H9 (cell line): ENCODE measurements around the gene AKAP14. TPM values are rescaled to one million over a fixed set of nuclear protein-coding genes. Genes with fewer than 3 reads are reported as not detected.

ENCODE experiments used
- DNase-seq: peaks from one replicate; pipeline ENCODE4 v3.0.0-alpha.2; 2017
- H2AFZ ChIP-seq: one replicate; pipeline ENCODE4 v1.6.1; 2013; ENCODE audit warnings: mild to moderate bottlenecking, low read length, control low read depth, moderate library complexity
- H2AK5ac ChIP-seq: 2 replicates; pipeline ENCODE4 v1.6.1; 2013; ENCODE audit warnings: low read length, control low read depth, mixed read lengths; ENCODE audit not compliant: insufficient read length
- H2BK120ac ChIP-seq: one replicate; pipeline ENCODE4 v1.6.1; 2013; ENCODE audit warnings: low read depth, mild to moderate bottlenecking, low read length, control low read depth, inconsistent platforms; ENCODE audit not compliant: poor library complexity, severe bottlenecking
- H2BK12ac ChIP-seq: 2 replicates; pipeline ENCODE4 v1.6.1; 2013; ENCODE audit warnings: low read length, control low read depth, mixed read lengths, low read depth; ENCODE audit not compliant: insufficient read length
- H2BK15ac ChIP-seq: 2 replicates; pipeline ENCODE4 v1.6.1; 2013; ENCODE audit warnings: low read depth, low read length, control low read depth
- H2BK20ac ChIP-seq: one replicate; pipeline ENCODE4 v1.6.1; 2013; ENCODE audit warnings: low read depth, mild to moderate bottlenecking, low read length, control low read depth, inconsistent platforms; ENCODE audit not compliant: poor library complexity, severe bottlenecking
- H2BK5ac ChIP-seq: 2 replicates; pipeline ENCODE4 v1.6.1; 2013; ENCODE audit warnings: low read length, control low read depth, mixed read lengths; ENCODE audit not compliant: insufficient read length
- H3K14ac ChIP-seq: 2 replicates; pipeline ENCODE4 v1.6.1; 2013; ENCODE audit warnings: low read length, control low read depth; ENCODE audit not compliant: insufficient read depth
- H3K18ac ChIP-seq: 2 replicates; pipeline ENCODE4 v1.6.1; 2013; ENCODE audit warnings: low read depth, mild to moderate bottlenecking, mixed read lengths, low read length, control low read depth; ENCODE audit not compliant: insufficient read length
- H3K23ac ChIP-seq: 2 replicates; pipeline ENCODE4 v1.6.1; 2013; ENCODE audit warnings: low read length, control low read depth, mixed read lengths, low read depth; ENCODE audit not compliant: insufficient read length
- H3K23me2 ChIP-seq: 2 replicates; pipeline ENCODE4 v1.6.1; 2013; ENCODE audit warnings: low read depth, mild to moderate bottlenecking, mixed read lengths, low read length, control low read depth; ENCODE audit not compliant: insufficient read length, poor library complexity, severe bottlenecking
- H3K27ac ChIP-seq: 2 replicates; pipeline ENCODE4 v1.5.1; 2013; ENCODE audit warnings: low read length, control low read depth, mixed read lengths, low read depth; ENCODE audit not compliant: insufficient read length
- H3K27me3 ChIP-seq: 2 replicates; pipeline ENCODE4 v1.6.1; 2013; ENCODE audit warnings: low read length, control low read depth, inconsistent platforms; ENCODE audit not compliant: insufficient read depth
- H3K4ac ChIP-seq: 2 replicates; pipeline ENCODE4 v1.6.1; 2013; ENCODE audit warnings: low read depth, mild to moderate bottlenecking, control low read depth, inconsistent platforms, low read length, moderate library complexity
- H3K4me1 ChIP-seq: 2 replicates; pipeline ENCODE4 v1.6.1; 2013; ENCODE audit warnings: low read length, control low read depth, inconsistent platforms; ENCODE audit not compliant: insufficient read depth
- H3K4me2 ChIP-seq: 2 replicates; pipeline ENCODE4 v1.6.1; 2013; ENCODE audit warnings: low read length, control low read depth, mixed read lengths; ENCODE audit not compliant: insufficient read length, insufficient read depth
- H3K56ac ChIP-seq: 2 replicates; pipeline ENCODE4 v1.6.1; 2013; ENCODE audit warnings: low read depth, mild to moderate bottlenecking, mixed read lengths, low read length, control low read depth; ENCODE audit not compliant: insufficient read length
- H3K79me1 ChIP-seq: 2 replicates; pipeline ENCODE4 v1.6.1; 2013; ENCODE audit warnings: low read depth, mild to moderate bottlenecking, moderate library complexity, low read length, control low read depth, inconsistent platforms; ENCODE audit not compliant: insufficient read depth, poor library complexity, severe bottlenecking
- H3K79me2 ChIP-seq: 2 replicates; pipeline ENCODE4 v1.6.1; 2013; ENCODE audit warnings: low read length, control low read depth, inconsistent platforms; ENCODE audit not compliant: insufficient read depth
- H3K9ac ChIP-seq: 2 replicates; pipeline ENCODE4 v1.6.1; 2013; ENCODE audit warnings: low read length, control low read depth, mixed read lengths; ENCODE audit not compliant: insufficient read length; ENCODE audit errors: extremely low read depth
- H3K9me3 ChIP-seq: one replicate; pipeline ENCODE4 v1.6.1; 2013; ENCODE audit warnings: low read depth, low read length, inconsistent platforms; ENCODE audit not compliant: control insufficient read depth
- H3T11ph ChIP-seq: one replicate; pipeline ENCODE4 v1.6.1; 2013; ENCODE audit warnings: mild to moderate bottlenecking, low read length, control low read depth, inconsistent platforms
- H4K20me1 ChIP-seq: one replicate; pipeline ENCODE4 v1.6.1; 2013; ENCODE audit not compliant: control insufficient read depth, insufficient read length, insufficient read depth
- H4K5ac ChIP-seq: 2 replicates; pipeline ENCODE4 v1.6.1; 2013; ENCODE audit warnings: low read depth, mild to moderate bottlenecking, mixed read lengths, low read length, control low read depth; ENCODE audit not compliant: insufficient read length
- H4K8ac ChIP-seq: replicated peaks from 2 replicates; pipeline ENCODE4 v1.6.1; 2013; ENCODE audit warnings: low read length, control low read depth, mixed read lengths, low read depth; ENCODE audit not compliant: insufficient read length
- H4K91ac ChIP-seq: 2 replicates; pipeline ENCODE4 v1.6.1; 2013; ENCODE audit warnings: low read depth, mild to moderate bottlenecking, moderate library complexity, mixed read lengths, low read length, control low read depth; ENCODE audit not compliant: insufficient read length
- H3K27ac Mint-ChIP-seq, 3 experiments: 2 replicates in 2 of 3; 3 replicates in 1 of 3; pipeline ENCODE4 v1.8.0; 2020 to 2021; ENCODE audit warnings: mixed read lengths in 3 of 3, mild to moderate bottlenecking in 1 of 3, moderate library complexity in 1 of 3
- H3K27me3 Mint-ChIP-seq: 2 replicates; pipeline ENCODE4 v1.8.0; 2021; ENCODE audit warnings: low read depth, mild to moderate bottlenecking, moderate library complexity, mixed read lengths
- H3K36me3 Mint-ChIP-seq, 3 experiments: 2 replicates in 2 of 3; 3 replicates in 1 of 3; pipeline ENCODE4 v1.8.0; 2020 to 2021; ENCODE audit warnings: low read depth in 3 of 3, mixed read lengths in 3 of 3; ENCODE audit not compliant: insufficient read depth in 1 of 3
- H3K4me1 Mint-ChIP-seq, 2 experiments: 2 replicates each; pipeline ENCODE4 v1.8.0; 2020; ENCODE audit warnings: mixed read lengths in 2 of 2
- H3K4me3 Mint-ChIP-seq, 2 experiments: 2 replicates in 1 of 2; 3 replicates in 1 of 2; pipeline ENCODE4 v1.8.0; 2020 to 2021; ENCODE audit warnings: mild to moderate bottlenecking in 2 of 2, mixed read lengths in 2 of 2, moderate library complexity in 1 of 2
- H3K9me3 Mint-ChIP-seq, 2 experiments: 2 replicates in 1 of 2; 3 replicates in 1 of 2; pipeline ENCODE4 v1.8.0; 2020; ENCODE audit warnings: mild to moderate bottlenecking in 2 of 2, mixed read lengths in 2 of 2, moderate library complexity in 1 of 2
- WGBS: extraction: QIAGEN DNeasy Blood & Tissue Kit; methylation state at CpG from one replicate; pipeline ENCODE4 v1.1.7; 2013; ENCODE audit warnings: missing lambda C conversion rate, low lambda C conversion rate, mixed read lengths; ENCODE audit not compliant: insufficient read length; ENCODE audit errors: extremely low coverage; 5-methylcytosine and 5-hydroxymethylcytosine counted together
- total RNA-seq: library from RNA; stranded (reverse); gene quantifications from 2 replicates; pipeline ENCODE4 v1.2.1, GENCODE V29; 2021
- TF ChIP-seq, protein P1 (sequence below): fragments of 200-600 bp; sonication (generic); conservative IDR thresholded peaks from 3 replicates; pipeline ENCODE4 v1.8.0; 2021; ENCODE audit warnings: antibody characterized with exemption, mild to moderate bottlenecking

AKAP14 gene
- total RNA-seq, 1 experiment from 2014 or later, result not detected

GRCh38 chrX:119916310-119916709, 20.6 kb downstream of the AKAP14 start:
- no peak overlapping the region for H3K56ac ChIP-seq
- H3K23me2 ChIP-seq, result no peaks in the 10 kb centered on the region
- H2BK15ac ChIP-seq, result no peak overlapping the region
- H2BK12ac ChIP-seq, result no peak overlapping the region
- DNase-seq, result no peak
- Mint-ChIP-seq H3K4me3 (no peak overlapping the region), H3K4me1 (no peaks in the 10 kb centered on the region), H3K36me3 (peaks cover 0 to 5% (median 1%) of the 10 kb centered on the region in 3 experiments; a peak in 3 of 7 replicates), H3K27me3 (no peaks in the 10 kb centered on the region; the same call in none of the 2 replicates), H3K9me3 (peaks cover 47 to 64% of the 10 kb centered on the region in 2 experiments), H3K27ac (no peak overlapping the region)
- H3K18ac ChIP-seq, result no peak overlapping the region
- TF ChIP-seq, protein P1, sequence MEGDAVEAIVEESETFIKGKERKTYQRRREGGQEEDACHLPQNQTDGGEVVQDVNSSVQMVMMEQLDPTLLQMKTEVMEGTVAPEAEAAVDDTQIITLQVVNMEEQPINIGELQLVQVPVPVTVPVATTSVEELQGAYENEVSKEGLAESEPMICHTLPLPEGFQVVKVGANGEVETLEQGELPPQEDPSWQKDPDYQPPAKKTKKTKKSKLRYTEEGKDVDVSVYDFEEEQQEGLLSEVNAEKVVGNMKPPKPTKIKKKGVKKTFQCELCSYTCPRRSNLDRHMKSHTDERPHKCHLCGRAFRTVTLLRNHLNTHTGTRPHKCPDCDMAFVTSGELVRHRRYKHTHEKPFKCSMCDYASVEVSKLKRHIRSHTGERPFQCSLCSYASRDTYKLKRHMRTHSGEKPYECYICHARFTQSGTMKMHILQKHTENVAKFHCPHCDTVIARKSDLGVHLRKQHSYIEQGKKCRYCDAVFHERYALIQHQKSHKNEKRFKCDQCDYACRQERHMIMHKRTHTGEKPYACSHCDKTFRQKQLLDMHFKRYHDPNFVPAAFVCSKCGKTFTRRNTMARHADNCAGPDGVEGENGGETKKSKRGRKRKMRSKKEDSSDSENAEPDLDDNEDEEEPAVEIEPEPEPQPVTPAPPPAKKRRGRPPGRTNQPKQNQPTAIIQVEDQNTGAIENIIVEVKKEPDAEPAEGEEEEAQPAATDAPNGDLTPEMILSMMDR, result no peak
- no peaks in the 10 kb centered on the region for H4K20me1 ChIP-seq
- H3K79me2 ChIP-seq, result no peaks in the 10 kb centered on the region
- no peak overlapping the region for H2BK5ac ChIP-seq
- no peaks in the 10 kb centered on the region for H3K4me1 ChIP-seq
- no peak overlapping the region for H4K8ac ChIP-seq
- no peak overlapping the region for H3T11ph ChIP-seq
- H2BK120ac ChIP-seq, result no peak overlapping the region
- H3K4me2 ChIP-seq, result no peak overlapping the region
- no CpG with 5 or more reads among the region's 5 CpGs for WGBS
- H3K23ac ChIP-seq, result no peak overlapping the region
- no peak overlapping the region for H3K27ac ChIP-seq
- H2AFZ ChIP-seq, result no peak overlapping the region
- no peak overlapping the region for H3K4ac ChIP-seq
- no peak overlapping the region for H2BK20ac ChIP-seq
- no peak overlapping the region for H2AK5ac ChIP-seq
- H3K14ac ChIP-seq, result no peak overlapping the region
- H4K5ac ChIP-seq, result no peak overlapping the region
- H3K79me1 ChIP-seq, result no peaks in the 10 kb centered on the region
- H3K9me3 ChIP-seq, result peaks cover 21% of the 10 kb centered on the region
- no peaks in the 10 kb centered on the region for H3K27me3 ChIP-seq
- H4K91ac ChIP-seq, result no peak overlapping the region
- H3K9ac ChIP-seq, result no peak overlapping the region
